Activated CD8-positive, alpha-beta memory T cell treated with anti-CD3 and anti-CD28 coated beads, Interleukin-2, amount 50 U/mL, for 1 hour (primary cell): ENCODE data around the gene RIN1.
"Not testable (repeated sequence)": the region's sequence is repeated elsewhere in the genome, so short reads cannot be mapped to it uniquely, and the experiment has no call there.

Experiments used
- DNase-seq: peaks from one replicate; pipeline ENCODE4 v3.0.0-alpha.2; 2020; ENCODE audit errors: extremely low read depth

The RIN1 gene, protein sequence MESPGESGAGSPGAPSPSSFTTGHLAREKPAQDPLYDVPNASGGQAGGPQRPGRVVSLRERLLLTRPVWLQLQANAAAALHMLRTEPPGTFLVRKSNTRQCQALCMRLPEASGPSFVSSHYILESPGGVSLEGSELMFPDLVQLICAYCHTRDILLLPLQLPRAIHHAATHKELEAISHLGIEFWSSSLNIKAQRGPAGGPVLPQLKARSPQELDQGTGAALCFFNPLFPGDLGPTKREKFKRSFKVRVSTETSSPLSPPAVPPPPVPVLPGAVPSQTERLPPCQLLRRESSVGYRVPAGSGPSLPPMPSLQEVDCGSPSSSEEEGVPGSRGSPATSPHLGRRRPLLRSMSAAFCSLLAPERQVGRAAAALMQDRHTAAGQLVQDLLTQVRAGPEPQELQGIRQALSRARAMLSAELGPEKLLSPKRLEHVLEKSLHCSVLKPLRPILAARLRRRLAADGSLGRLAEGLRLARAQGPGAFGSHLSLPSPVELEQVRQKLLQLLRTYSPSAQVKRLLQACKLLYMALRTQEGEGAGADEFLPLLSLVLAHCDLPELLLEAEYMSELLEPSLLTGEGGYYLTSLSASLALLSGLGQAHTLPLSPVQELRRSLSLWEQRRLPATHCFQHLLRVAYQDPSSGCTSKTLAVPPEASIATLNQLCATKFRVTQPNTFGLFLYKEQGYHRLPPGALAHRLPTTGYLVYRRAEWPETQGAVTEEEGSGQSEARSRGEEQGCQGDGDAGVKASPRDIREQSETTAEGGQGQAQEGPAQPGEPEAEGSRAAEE

GRCh38 chr11:66336234-66337102 lies at the start of gene RIN1:
TSS of gene RIN1 (minus strand) at chr11:66336434. CDS start at chr11:66336402, 32 bp downstream.
- DNase-seq, result no peak

DNA sequence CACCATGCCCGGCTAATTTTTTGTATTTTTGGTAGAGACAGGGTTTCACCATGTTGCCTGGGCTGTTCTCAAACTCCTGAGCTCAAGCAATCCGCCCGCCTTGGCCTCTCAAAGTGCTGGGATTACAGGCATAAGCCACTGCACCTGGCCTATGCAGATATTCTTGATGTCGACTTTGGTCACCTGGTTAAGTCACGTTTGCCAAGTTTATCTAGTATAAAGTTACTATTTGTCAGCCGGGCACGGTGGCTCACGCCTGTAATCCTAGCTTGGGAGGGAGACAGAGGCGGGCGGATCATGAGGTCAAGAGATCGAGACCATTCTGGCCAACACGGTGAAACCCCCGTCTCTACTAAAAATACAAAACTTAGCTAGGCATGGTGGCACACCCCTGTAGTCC lies 48.1 kb upstream of the RIN1 start:
- DNase-seq, result not testable (repeated sequence)

- DNase-seq, result not testable (repeated sequence)
These were observed 44.0 kb upstream of the RIN1 start for GRCh38 chr11:66380264-66380663.

DNA sequence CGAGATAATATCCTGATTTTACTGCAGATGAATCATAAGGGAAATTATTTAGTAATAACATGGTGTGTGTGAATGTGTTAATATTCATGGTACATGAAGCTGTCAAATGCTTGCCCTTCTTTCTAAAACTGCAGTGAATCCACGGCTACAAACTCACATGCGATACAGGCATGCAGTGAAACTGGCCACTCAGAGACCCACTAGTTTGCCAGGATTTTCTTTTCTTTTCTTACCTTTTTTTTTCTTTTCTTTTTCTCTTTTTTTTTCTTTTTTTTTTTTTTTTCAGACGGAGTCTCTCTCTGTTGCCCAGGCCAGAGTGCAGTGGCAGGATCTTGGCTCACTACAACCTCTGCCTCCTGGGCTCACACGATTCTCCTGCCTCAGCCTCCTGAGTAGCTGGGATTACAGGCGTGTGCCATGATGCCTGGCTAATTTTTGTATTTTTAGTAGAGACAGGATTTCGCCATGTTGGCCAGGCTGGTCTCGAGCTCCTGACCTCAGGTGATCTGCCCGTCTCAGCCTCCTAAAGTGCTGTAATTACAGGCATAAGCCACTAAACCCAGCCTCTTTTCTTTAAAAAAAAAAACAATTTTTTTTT lies 37.6 kb upstream of the RIN1 start:
- not testable (repeated sequence) for DNase-seq

DNA sequence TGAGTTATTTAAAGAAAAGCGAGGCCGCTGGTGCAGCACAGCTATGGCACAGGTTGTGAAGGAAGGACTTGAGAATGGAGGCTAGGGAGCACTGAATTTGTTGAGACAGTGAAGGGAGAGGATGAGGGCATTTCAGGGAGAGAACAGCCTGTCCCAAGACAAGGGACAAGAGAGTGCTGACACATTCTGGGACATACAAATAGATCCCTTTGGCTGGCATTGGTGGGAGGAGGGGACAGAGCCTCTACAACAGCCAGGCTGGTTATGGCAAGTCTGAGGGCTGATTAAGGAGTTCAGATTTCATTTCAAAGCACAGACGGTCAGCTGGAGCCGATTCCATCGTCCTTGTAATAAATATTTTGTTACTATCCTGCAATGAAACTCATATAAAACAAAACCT lies 37.0 kb upstream of the RIN1 start:
- no peak for DNase-seq

GRCh38 chr11:66371627-66372415 lies 35.6 kb upstream of the RIN1 start, which contains the start of gene SLC29A2:
TSS of gene SLC29A2 (minus strand) at chr11:66371760. CDS start at chr11:66371591, 169 bp downstream.
- DNase-seq, result no peak

DNA sequence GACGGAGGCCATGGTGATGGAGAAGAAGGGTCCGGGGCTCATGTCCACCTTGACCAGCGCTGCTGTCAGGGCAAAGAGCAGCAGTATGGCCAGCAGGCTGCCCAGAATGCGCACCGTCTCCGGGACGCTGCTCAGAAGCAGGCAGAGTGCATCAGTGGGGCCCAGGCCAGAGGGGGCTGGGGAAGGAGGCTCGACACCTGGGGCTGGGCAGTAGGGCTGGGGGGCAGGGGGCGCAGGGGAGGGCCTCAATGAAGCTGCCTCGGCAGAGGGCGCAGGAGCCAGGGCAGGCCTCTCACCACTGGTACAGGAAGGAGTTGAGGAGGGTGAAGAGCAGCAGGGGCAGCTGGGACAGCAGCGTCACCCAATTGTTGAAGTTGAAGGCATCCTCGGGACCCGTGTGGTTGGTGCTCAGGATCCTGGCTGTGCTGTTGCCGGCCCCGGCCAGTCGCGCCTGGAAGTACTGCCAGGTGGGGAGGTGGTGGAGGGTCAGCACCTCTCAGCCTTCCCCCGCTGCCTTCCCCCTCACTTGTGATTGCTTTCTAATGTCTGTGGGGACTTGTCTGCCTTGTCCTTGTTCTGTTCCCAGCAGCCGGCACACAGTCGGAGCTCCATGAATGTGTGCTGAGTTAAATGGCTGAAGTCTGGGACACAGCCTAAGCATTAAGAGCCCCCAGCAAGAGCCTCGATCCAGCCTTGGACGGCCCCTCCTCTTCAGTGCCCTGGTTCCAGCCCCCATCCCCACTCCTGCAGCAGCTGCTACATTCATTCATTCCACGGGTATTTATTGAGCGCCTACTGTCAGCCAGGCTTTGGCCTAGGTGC lies 33.0 kb upstream of the RIN1 start:
- DNase-seq, result no peak

DNA sequence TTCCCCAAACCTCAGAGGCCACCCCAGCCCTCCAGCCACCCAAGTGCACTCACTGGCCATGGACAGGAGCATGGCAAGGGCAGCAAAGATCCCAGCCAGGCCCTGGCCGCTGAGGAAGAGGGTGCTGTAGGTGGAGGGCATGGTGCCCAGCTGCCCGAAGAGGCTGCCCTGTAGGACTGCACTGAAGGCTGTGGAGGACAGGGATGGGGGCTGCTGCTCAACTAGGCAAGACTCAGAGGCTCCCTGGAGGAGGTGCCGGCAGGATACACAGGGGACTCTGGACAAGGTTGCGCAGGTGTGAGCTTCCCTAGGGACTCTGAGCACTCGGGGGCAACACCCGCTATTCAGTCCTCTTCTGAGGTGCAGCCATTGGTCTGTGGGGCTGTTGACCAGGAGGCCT lies 32.2 kb upstream of the RIN1 start:
- DNase-seq, result no peak

DNA sequence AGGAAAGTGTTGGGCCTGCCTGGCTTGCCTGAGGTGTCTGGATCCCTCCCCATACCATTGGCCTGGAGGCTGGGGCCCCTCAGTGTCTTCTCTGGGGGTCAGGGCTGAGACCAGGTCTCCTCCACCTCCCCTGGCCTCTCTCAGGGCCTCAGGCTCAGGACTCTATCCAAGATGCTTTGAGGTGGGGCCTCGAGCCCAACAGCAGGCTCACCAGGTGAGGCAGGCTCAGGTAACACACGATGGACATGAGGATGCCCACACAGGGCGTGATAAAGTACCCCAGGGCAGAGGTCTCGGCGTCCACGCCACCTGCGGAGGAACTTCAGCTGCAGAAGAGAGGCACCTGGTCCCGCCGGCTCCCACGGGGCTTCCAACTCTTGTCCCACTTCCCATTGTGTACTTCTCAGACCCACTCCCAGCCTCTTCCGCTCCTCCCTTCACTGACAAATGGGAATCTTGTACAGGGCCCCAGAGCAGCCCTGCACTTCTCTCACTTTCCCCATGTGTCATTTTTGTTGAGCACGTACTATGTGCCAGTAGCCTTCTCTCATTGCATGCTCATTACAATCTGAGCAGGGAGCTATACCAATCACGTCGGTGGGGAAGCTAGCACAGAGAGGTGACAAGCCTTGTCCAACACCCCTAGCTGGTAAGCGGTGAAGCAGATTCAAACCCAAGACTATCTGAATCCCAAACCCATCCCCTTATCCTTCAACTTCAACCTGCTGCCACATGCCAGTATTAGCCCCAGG lies 31.5 kb upstream of the RIN1 start:
- DNase-seq, result no peak

DNA sequence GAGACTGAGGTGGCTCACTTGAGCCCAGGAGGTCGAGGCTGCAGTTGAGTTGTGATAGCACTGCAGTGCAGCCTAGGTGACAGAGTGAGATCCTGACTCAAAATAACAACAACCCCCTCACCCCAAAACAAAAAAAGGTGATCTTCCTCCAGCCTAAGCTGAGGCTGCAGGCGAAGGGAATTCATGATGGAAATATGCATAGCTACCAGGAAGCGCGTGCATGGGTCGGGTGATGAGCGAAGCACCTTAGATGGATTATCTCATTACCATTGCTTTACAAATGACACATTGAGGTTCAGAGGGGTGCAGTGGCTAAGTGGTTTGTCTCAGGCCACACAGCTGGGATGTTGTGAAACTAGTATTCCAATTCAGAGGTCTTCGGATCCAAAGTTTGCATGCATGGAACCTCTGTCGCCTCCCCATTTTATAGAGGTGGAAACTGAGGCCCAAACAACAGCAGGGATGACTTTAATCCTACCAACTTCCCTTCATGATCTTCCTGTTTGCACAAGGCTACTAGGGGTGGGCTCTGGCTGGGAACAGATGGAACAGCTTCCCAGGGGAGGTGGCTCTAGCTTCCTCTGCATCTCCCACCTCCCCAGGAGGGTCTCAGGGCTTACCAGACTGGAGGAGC lies 30.7 kb upstream of the RIN1 start:
- DNase-seq, result no peak

DNA sequence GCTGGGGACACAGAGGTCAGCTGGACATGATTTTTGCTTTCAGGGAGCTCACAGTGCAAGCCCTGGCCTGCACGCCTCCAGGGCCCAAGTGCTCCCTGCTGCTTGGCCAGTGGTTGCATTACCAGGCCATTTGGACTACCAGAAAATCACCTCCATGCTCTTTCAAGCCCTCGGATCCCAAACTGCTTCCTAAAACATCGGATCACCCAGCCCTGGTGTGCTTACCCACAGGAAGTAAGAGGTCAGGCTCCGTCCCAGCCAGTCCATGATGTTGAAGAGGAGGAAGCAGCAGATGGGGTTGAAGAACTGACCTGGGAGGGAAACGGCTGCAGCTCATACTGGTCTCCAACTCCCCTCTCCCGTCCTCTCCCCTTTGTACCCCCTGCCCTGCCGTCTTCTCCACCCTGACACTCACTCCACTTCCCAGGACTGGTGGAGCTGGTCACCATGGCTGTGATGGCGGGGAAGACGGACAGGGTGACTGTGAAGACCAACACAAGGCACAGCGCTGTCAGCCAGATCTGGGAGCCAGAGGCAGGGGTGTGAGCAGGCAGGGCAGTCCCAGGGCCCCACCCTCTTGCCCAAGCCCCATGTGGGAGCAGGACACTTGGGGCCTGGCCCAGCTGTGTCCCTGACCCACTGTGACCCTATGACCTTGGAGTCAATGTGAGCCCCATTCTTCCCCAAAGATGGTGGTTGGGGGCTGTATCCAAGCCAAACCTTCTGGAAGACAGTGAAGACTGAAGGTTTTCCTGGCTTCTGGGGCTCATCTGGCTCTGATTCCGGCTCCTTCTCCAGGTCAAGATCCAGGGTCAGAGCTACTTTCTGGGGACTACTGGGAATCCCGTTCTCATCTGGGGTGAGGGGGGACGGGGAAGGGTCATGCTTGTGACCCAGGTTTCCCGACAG lies 29.7 kb upstream of the RIN1 start:
- DNase-seq, result no peak

DNA sequence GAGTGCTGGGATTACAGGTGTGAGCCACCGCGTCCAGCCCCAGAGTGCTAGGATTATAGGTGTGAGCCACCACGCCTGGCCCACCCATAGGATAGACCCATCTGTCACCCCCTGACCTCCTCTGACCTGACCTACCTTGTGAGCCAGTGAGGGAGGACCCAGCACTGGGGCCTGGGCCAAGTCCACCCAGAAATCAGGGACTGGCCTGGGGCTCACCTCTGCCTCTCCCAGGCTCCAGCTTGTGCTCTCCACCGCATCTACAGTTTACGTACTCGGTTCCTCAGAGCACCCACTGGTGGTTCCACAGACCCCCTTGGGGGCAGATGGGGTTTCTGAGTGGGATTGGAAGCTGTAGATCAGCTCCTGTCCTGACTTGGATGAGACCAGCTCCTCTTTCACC lies 28.9 kb upstream of the RIN1 start:
- DNase-seq, result no peak

GRCh38 chr11:66363805-66364535 lies 27.7 kb upstream of the RIN1 start:
- no peak for DNase-seq

- no peak for DNase-seq
These were observed 27.0 kb upstream of the RIN1 start for GRCh38 chr11:66363187-66363601.

- DNase-seq, result no peak
These were observed 26.4 kb upstream of the RIN1 start for GRCh38 chr11:66362481-66363147.

- no peak for DNase-seq
These were observed 25.3 kb upstream of the RIN1 start for GRCh38 chr11:66361502-66361941.
